Measurements from ENCODE around the gene CNOT4.

The CNOT4 gene

DNA sequence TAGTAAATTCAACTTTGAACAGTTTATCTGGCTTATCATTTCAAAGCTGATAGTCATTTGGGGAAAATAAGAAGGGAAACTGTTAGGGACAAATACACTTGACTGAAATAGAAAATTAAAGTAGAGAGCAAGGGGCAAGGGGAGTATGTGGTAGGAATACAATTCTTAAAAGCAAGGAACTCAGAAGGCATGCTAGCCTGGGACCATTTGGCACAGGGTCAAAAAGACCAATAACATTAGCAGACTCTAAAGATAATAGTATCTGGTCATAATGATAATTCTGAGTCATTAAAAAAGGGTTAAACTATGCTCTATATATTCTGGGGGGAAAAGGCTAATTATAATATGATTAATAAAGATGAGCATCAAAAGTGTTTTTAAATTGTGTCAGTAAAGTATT, 112.2 kb downstream of the CNOT4 start:
- DNase-seq (ENCODE audit: low read depth) = no peak

DNA sequence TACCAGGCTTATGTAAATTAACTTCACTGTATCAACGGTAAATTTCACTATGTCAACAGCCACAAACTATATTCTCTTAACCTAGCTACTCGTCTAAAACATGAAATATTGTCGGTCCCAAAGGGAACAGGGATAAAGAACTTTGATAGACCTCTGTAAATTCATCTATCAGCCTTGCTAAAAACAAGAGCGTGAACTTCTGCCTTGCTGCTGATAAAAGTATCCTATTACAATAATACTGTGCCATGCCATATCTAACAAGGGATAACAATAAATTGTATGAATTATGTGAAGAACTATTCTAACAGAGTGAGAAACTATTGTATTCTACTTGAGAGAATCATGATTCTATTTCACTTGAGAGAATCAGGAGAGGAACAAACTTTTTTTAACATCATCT, 117.2 kb downstream of the CNOT4 start:
- no peak for DNase-seq (ENCODE audit: low read depth)

DNA sequence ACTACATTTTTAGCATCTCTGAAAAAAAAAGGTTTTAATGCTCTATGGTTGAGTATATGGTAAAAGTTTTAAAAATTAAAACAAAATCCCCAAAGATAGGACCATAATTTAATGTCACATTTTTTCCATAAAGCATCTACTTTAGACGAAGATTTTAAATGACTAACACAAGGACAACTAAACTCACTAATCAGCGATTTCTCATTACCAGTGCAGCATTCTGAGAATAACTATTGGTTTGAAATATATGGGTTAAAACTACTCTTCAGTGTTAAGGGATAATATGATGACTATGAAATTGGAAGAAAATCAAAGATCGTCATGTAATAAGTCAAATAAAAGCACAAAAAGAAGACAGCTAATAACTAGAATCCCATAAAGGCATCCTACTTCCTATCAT, 118.4 kb downstream of the CNOT4 start:
- DNase-seq (ENCODE audit: low read depth) = no peak

DNA sequence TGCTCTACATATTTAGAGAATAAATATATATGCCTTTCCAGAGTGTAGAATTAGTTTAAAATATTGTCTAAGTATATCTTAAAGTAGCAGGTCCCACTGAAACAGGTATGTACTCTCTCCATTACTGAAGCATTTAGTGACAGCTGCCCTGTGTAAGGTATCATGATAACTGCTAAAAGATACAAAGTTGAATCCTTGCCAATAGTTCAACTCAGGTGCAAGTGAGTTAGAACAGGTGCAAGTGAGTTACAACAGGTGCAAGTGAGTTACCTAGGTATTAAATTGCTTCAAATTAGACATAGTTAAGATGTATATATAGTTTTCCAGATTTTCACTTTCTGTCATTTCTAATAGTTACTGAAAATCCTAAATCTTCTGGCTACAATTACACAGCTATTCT, 119.1 kb downstream of the CNOT4 start:
- DNase-seq (ENCODE audit: low read depth) = no peak

DNA sequence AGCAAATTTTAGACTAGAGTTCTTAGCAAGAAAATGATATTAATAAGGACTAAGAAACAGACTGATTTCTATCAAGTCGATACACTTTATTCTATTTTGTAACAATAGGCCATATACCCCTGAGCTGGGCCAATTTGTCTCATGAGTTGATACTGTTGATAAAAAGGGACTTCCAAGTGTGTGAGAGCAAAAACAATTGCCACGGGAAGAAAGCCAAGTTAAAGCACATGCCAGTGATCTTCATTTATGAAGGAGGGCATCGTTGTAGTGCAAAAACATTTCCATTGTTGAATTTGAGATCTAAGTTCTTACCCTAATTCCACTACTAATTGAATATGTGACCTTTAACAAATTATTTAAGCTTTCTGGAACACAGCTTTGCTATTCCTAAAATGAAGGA, 119.9 kb downstream of the CNOT4 start:
- DNase-seq (ENCODE audit: low read depth) = no peak

DNA sequence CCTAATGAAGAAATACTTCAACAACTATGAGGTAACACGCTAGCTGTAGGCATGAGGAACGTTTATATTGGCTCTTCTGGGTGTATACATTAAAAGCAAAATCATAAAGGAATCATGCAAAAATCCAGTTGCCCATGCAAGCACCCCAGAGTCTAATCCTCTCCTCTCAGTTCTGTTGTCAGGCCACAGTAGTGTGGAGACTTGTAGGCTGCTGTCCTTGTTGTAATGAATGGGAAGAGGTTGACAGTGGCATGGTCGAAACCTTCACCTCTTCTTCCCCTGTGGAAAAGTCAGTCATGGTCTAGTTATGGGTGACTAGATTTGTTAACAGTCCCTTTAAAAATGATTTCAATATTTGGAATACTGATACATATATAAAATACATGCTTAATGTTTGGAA, 121.3 kb downstream of the CNOT4 start:
- no peak for DNase-seq (ENCODE audit: low read depth)

DNA sequence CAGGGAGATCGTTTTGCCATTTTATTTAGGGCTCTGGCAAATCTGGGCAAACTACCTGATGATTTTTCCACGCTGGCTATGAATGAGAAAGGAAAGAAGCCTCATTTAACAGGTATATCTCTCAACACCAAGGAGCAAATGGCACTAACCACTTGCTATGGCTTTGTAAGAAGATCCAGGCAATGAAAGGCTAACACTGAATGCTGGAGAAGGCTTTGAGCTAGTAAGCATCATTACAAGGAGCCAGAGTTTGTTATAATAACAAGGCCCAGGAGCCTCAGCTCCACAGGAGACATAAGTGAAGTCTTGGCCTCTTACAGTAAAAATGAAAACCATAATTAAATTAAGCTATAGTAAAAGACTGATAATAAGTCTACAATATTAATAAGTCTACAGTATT, 123.1 kb downstream of the CNOT4 start:
- no peak for DNase-seq (ENCODE audit: low read depth)

DNA sequence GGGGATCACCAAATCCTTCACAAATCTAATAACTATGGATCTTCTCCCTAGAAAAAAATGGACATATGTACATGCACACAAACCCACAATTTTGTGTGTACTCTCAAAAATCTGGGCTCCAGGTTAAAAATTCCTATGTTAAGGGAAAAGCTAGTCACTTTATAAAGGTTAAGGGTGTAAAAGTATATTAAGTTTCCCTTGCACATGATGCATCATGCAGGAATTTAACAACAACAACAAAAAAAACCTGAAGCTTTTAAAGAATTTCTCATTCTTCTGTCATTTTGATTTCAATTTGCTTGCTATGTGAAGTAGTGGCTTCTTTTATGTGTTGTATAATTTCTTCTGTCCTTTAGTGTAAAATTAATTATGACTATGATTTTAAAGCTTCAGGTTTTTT, 123.7 kb downstream of the CNOT4 start:
- no peak for DNase-seq (ENCODE audit: low read depth)

DNA sequence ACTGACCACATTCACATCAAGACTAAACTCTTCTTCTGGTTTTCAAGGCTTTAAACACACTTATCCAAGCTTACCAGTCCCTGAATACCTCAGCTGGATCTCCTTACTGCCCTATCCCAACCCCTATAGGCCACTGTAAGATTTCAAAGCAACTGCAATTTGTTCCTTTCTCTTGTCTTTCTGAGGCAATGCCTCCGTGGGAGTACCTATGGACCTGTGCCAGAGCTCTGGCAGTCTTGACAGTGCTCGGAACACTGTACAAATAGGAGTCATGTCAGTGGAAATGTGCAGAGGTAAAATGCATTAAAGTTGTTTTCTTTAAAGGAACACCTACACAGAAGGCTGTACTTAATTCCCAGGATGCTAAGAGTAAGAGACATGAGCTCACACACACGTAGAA, 124.7 kb downstream of the CNOT4 start:
- DNase-seq (ENCODE audit: low read depth) = no peak

DNA sequence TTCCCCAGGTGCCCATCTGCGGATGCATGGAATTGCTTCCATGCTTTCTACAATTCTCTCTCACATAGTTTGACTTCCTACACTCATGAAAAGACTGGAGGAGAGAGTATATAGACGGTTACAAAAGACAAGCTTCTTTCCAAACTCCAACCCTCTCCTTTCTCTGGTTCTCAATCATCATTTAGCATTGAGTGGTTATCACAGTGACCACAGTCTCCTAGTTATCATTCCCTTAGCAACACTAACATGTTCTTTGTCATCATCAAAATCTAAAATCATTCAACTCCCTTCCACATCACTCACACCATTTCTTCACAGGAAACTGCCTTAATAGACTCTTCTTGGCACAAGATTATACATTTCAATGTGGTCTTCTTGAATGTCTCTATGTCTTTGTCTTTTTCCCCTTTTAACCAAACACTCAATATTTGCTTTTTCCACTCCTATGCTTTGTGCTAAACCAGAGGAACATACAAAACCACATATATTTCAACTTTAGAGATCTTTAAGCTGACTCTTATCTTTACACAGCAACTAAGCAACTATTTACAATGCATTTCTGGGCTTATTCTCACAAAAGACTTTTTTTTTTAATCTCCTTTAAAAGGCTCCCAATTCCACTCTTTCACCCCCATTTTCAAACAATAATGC, 126.3 kb downstream of the CNOT4 start:
- no peak for DNase-seq (ENCODE audit: low read depth)

DNA sequence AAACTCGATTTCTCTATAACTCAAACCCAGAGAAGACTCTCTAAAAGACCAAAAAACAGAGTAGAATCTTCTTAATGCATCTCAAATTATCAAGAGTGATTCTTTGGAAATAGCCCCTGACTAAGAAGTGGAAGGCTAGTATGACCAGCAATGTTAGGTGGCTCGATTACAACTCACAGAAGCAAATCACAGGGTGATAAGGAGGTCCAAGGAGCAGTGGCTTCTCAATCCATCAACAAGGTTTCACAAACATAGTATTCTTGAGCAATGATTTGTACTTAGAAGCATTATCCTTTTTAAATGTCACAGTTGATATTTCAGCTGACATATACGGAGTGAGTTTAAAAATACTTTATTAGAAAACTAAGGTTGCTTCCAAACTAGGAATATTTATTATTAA, 127.7 kb downstream of the CNOT4 start:
- DNase-seq (ENCODE audit: low read depth) = no peak

DNA sequence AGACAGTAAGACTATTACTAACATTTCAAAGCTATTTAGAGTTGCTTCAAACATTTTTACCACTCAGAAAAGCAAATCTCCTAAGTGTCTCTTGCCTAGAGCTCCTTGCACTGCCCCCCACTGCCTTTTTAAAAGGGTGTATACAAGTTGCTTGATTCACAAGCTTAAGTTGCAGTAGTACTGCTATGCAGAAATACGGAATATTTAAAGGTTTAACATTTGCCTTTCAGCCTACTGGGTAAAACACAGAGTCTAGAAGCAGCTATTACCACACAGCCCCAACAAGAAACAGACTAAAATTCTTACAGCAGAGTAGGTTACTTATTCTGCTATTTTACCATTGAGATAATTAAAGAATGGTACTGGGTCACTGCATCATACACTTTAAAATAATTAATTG, 128.5 kb downstream of the CNOT4 start:
- DNase-seq (ENCODE audit: low read depth) = no peak

DNA sequence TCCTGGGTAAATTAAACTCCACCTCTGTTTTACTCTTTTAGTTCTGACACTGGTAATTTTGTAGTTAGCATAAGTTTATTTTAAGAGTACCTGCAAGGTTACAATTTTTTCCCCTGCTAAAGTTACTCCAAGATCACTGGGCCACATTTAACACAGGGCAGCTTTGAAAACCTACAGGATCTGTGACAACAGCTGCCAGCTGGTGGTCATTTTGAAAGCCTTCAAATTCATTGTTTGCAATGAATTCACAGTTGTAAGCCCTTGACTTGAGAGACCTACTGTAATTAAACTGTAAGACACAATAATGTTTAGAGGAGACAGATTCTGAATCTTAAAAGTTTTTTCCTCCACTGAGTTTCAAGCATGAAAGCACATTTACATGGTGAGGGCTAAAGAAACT, 129.6 kb downstream of the CNOT4 start:
- no peak for DNase-seq (ENCODE audit: low read depth)

DNA sequence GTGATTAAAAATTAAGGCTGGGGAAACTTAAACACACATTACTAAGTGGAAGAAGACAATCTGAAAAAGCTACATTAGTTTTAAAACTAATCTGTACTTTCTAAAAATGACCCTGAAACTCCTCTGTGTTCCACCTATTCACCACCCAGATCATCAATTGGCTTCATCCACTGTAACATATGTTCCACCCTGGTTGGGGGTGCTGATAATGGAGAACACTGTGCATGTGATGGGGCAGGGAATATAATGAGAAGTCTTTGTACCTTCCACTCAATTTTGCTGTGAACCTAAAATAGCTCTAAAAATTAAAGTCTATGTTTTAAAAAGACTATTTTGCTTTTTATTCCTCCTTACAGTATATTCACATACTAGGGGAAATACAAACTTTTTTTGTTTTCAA, 132.7 kb downstream of the CNOT4 start:
- DNase-seq (ENCODE audit: low read depth) = no peak

DNA sequence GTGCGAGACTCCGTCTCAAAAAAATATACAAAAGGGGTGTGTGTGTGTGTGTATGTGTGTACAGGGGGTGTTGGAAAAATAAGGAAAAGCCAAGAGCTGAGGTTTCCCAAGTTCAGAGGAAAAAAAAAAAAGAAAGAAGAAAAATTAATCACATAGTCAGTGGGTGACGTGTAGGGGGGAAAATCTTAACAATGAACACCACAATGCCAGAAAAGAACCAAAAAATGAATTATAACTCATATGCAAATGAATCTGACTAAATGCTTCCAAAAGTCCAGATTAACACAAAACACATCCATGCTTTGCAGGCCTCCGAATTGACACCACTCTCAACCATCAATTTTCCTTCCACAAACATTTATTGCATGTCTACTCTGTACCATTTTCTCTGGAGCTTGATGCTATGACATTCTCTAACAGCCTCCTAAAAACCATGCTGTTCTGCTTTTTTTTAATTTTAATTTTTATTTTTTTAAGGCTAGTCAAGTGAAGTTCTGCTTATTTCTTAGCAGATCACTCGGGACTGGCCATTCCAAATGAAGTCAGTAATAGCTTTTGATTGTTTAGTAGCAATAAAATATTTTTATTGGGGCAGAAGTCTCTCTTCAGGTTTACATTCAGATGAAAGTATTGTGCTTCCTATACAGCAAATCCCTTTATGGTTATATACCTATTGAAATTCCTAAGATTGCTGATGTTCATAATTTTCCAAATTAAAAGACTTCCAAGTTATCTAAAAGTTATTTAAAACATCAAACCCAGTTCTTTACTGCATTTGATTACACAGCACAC, 133.8 kb downstream of the CNOT4 start:
- no peak for DNase-seq (ENCODE audit: low read depth)

DNA sequence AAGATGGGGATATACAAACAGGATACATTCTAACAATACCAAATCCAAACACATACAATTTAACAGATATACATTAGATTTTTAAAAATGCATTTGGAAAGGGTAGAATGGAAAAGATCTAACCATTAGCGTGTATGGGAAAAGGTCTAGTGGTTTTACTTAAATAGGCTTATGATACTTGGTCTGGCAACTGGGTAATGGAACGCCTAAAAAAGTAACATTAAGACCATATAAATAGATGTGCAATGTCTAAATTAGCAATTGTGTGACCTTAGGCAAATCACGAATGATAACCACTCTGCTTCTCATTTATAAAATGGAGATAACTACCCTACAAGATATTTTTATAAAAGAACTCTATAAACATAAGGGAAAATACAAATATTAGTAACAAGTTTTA, 135.2 kb downstream of the CNOT4 start:
- DNase-seq (ENCODE audit: low read depth) = no peak

DNA sequence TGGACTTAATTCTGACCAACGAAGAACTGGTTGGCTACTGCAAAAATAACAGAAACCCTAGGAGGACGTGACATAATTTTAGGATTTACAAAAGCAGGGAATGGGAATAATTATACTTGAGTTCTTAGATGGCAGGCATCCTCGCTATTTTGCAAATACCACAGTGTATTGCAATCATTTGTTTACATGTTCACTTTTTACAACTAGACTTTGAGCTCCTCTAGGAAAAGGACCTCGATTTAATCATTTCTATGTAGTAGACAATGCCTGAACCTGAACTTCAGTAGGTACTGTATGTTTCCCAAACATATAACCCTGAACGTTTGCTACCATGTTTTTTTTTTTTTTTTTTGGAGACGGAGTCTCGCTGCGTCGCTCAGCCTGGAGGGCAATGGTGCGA, 137.7 kb downstream of the CNOT4 start:
- no peak for DNase-seq (ENCODE audit: low read depth)

DNA sequence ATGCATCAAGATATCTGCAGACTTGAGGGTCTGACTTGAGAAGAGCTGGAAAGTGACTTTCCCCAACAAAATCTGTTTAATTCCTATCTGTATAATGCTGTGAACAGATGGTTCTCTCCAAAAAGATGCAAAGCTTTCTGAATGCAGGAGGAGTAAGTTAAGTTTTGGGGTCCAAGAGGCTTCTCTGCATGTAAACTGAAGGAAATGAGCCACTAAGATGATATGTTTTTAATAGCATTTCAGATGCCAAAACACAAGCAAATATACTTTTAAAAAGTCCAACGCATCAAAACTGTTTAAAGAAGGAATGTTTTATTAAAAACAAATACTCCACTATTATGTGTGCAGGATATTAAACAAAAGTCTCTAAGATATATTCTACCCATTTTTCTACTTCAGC, 139.2 kb downstream of the CNOT4 start:
- no peak for DNase-seq (ENCODE audit: low read depth)

DNA sequence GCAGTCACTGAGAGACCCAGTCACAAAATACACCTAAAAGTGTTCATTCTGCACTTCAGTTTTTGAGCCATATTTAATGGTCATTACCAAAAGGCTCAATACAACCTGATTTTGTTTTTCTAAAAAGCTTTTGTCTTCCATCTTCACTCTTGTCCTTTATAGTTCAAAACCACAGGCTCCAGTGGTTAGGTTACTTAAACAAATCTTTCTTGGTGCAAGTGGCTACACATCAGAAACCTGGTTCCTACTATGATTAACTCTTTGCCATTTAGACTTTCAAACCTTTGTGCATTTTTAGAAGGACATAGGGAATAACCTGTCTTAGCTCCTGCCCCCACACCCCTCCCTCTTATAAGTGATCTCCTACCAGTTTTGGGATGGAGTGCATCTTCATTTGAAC, 140.5 kb downstream of the CNOT4 start:
- DNase-seq (ENCODE audit: low read depth) = no peak

DNA sequence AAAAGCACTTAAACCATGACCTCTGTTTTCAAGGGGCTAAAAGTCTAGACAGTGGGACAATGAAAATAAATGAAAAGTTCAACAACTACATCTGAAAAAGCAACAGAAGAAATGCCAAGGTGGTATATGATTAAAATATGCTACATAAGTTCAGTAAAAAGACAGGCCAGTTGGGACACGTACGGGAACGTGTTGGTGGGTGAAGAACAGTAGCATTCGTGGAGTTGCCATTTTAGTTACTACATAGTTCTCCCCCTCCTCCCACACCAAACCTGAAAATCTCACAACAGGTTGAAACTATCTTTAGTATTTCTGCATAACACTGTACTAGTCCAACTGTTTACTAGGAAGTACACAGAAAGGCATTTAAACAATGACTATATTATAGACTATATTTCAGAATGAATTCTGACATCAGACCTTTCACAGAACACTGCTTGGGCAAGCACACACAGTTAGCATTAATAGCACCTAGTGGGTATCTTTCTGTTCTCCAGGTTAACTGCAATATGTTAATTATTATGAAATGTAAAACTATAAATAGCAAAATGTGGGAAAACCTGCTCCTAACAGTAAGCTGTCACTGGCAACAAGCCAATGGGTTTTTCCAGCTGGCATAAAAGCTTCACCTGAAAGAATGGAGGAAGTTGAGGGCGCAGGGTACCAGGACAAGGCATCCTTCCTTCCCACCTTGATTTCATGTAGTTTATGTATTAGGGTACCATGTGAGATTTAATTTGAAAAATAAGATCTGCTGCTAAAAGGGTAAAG, 141.3 kb downstream of the CNOT4 start:
- DNase-seq (ENCODE audit: low read depth) = no peak

DNA sequence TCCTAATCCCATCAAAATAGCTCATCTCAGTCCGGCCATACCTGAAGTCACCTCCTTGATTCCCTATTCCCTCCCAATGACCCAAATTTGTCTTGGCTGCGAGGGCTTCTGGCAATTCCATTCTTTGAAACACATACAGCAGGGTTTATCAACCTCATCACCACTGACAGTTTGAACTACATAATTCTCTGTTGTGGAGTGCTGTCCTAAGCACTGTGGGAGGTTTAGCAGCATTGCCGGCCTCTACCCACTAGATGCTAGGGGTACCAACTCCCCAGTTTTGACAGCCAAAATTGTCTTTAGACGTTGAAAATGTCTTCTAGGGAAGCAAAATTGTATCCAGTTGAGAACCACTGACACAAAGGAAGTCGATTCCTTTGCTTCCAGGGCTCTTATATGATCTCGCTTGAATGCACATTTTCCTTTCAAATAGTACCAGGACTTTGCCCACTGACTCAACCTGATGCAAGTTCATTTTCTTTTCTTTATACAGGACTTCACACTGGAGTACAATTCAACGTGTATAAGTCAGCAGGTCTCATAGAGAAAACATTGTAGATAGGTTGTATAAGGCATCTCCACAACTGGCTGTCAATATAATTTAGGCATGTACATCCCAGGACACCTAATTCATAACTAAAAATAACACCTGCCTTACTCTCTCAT, 142.9 kb downstream of the CNOT4 start:
- DNase-seq (ENCODE audit: low read depth) = no peak

DNA sequence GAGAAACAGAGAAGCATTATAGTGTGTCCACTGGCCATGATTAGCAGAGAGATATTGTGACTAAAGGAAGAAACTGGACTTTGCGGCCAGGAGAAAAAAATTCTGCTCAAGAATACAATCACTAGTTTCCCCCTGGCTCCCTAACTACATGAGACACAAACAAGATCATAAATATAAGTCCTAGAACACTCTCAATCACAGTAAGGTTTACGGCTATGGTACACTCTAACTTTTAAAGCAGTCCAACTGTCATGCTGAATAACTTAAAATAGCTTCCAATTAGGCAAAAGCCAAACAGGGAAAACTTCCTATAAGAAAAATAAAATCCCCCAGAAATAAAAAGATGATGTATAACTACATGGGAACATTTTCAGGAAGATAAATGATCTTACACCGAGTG, 144.2 kb downstream of the CNOT4 start:
- DNase-seq (ENCODE audit: low read depth) = no peak

DNA sequence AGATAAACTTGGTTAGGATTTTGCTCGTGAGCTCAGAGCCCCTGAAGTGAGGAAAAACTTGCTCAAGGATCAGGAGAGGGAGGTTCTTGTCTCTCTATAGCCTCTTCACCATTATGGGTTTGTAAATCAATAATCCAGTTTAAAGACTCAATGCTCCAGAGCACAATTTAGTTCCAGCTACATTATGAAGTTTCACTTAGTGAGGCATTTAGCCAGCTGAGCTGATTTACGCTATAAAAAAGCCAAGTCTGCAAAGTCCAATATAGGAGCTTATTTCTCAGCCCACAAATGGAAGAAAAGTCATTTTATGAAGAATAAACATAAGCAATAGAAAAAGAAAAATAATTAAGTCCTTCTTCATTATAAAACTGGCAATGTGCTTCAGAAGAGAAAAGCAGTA, 145.7 kb downstream of the CNOT4 start:
- no peak for DNase-seq (ENCODE audit: low read depth)

Measured in activated T-cell treated with anti-CD3 and anti-CD28 coated beads for 48 hours (primary cell).